Mesendoderm (in vitro differentiated cells): ENCODE results near the gene FARSB.

ENCODE experiments used
- DNase-seq: peaks from one replicate; pipeline ENCODE4 v3.0.0; 2013
- H2AK5ac ChIP-seq: 2 replicates; pipeline ENCODE4 v1.6.1; 2013; ENCODE audit warnings: low read length, inconsistent platforms
- H2BK120ac ChIP-seq: 2 replicates; pipeline ENCODE4 v1.6.1; 2013; ENCODE audit warnings: low read depth, mild to moderate bottlenecking, low read length, moderate library complexity, mixed read lengths
- H2BK15ac ChIP-seq: replicated peaks from 2 replicates; pipeline ENCODE4 v1.6.1; 2013; ENCODE audit warnings: low read depth, mild to moderate bottlenecking, moderate library complexity
- H2BK5ac ChIP-seq: 2 replicates; pipeline ENCODE4 v1.6.1; 2013; ENCODE audit warnings: low read length, inconsistent platforms
- H3K18ac ChIP-seq: 2 replicates; pipeline ENCODE4 v1.6.1; 2013; ENCODE audit warnings: mild to moderate bottlenecking, low read length, mixed read lengths
- H3K23ac ChIP-seq: one replicate; pipeline ENCODE4 v1.6.1; 2013; ENCODE audit warnings: low read length
- H3K27ac ChIP-seq: 2 replicates; pipeline ENCODE4 v1.5.1; 2013; ENCODE audit warnings: low read depth, mild to moderate bottlenecking, inconsistent platforms, low read length, moderate library complexity
- H3K27me3 ChIP-seq: 2 replicates; pipeline ENCODE4 v1.6.1; 2013; ENCODE audit warnings: low read length, control low read depth, mild to moderate bottlenecking, inconsistent platforms; ENCODE audit not compliant: insufficient read depth, poor library complexity
- H3K36me3 ChIP-seq: 2 replicates; pipeline ENCODE4 v1.6.1; 2013; ENCODE audit warnings: low read length, inconsistent platforms; ENCODE audit not compliant: control insufficient read depth, insufficient read depth
- H3K4ac ChIP-seq: one replicate; pipeline ENCODE4 v1.6.1; 2013; ENCODE audit warnings: low read depth, mild to moderate bottlenecking, low read length, moderate library complexity
- H3K4me1 ChIP-seq: 2 replicates; pipeline ENCODE4 v1.6.1; 2013; ENCODE audit warnings: low read depth, low read length, inconsistent platforms; ENCODE audit not compliant: control insufficient read depth
- H3K4me2 ChIP-seq: 2 replicates; pipeline ENCODE4 v1.6.1; 2013; ENCODE audit warnings: low read length
- H3K4me3 ChIP-seq: 2 replicates; pipeline ENCODE4 v1.5.1; 2013; ENCODE audit warnings: mild to moderate bottlenecking, low read length
- H3K56ac ChIP-seq: one replicate; pipeline ENCODE4 v1.6.1; 2013; ENCODE audit warnings: low read length
- H3K79me1 ChIP-seq: 2 replicates; pipeline ENCODE4 v1.6.1; 2013; ENCODE audit warnings: low read length, inconsistent platforms
- H3K79me2 ChIP-seq: 2 replicates; pipeline ENCODE4 v1.6.1; 2013; ENCODE audit warnings: mild to moderate bottlenecking, low read length; ENCODE audit not compliant: control insufficient read depth, insufficient read depth
- H3K9ac ChIP-seq: 2 replicates; pipeline ENCODE4 v1.6.1; 2013; ENCODE audit warnings: low read length, inconsistent platforms
- H4K5ac ChIP-seq: one replicate; pipeline ENCODE4 v1.6.1; 2013; ENCODE audit warnings: low read length
- H4K8ac ChIP-seq: one replicate; pipeline ENCODE4 v1.6.1; 2013; ENCODE audit warnings: low read depth, mild to moderate bottlenecking, control low read depth, low read length, moderate library complexity
- WGBS: extraction: QIAGEN DNeasy Blood & Tissue Kit; methylation state at CpG from one replicate; pipeline ENCODE4 v1.1.7; 2013; ENCODE audit warnings: low lambda C conversion rate, missing lambda C conversion rate; ENCODE audit not compliant: insufficient coverage; ENCODE audit errors: extremely low coverage; 5-methylcytosine and 5-hydroxymethylcytosine counted together

The FARSB gene

DNA sequence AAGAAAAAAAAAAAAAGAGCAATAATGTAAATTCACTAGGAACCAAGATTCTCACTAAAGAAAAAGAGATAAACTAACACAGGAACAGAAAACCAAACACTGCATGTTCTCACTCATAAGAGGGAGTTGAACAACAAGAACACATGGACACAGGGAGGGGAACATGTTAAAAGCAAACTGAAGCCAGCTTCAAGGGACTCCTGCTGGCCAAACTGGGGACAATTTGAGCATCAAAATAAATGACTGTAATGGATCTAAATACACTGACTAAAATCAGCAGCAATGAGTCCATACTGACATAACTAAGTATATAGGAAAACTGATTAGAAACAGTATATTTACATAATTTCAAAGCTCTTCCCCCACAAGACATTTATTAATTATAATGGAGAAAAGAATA, 73.0 kb downstream of the FARSB start:
- peak; percentile 24 for DNase-seq
- H3K56ac ChIP-seq, result no peak overlapping the region
- no peak overlapping the region for H2BK15ac ChIP-seq
- no peak overlapping the region for H3K23ac ChIP-seq
- H4K5ac ChIP-seq, result no peak overlapping the region
- H3K27ac ChIP-seq, result no peak overlapping the region
- no peaks in the 10 kb centered on the region for H3K27me3 ChIP-seq
- no peak overlapping the region for H2AK5ac ChIP-seq
- no peak overlapping the region for H3K9ac ChIP-seq
- no peaks in the 10 kb centered on the region for H3K36me3 ChIP-seq
- H2BK120ac ChIP-seq, result no peak overlapping the region
- no peak overlapping the region for H2BK5ac ChIP-seq
- peaks cover 1% of the 10 kb centered on the region for H3K79me1 ChIP-seq
- no peaks in the 10 kb centered on the region for H3K79me2 ChIP-seq
- no peak overlapping the region for H3K4ac ChIP-seq
- no peaks in the 10 kb centered on the region for H3K4me1 ChIP-seq
- H3K4me2 ChIP-seq, result no peak overlapping the region
- H4K8ac ChIP-seq, result no peak overlapping the region
- H3K18ac ChIP-seq, result no peak overlapping the region
- H3K4me3 ChIP-seq, result no peak overlapping the region

DNA sequence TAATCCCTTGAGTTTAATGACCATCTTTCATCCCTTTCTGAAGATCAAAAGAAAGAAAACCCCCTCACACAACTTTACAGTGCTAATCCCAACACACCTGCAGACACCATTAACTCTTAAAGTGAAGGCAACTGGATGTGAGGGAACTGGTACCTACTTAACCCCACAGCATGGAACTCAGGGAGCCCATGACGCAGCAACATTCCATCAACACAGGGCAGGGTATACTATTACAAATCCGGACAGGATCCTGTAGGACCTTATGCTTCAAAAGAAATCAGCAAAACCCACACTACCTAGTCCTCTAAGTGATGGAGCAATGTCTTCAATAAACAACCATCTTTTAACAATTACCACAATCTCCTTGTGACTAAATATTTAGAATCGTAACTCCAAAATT, 78.6 kb downstream of the FARSB start:
- peak; percentile 27 for DNase-seq
- Histone ChIP-seq H3K23ac (no peak overlapping the region), H3K56ac (no peak overlapping the region), H2BK5ac (no peak overlapping the region), H3K4me3 (no peak overlapping the region), H2BK15ac (no peak overlapping the region), H3K9ac (no peak overlapping the region), H3K79me1 (peaks cover 1% of the 10 kb centered on the region), H3K79me2 (no peaks in the 10 kb centered on the region), H2BK120ac (no peak overlapping the region), H4K5ac (no peak overlapping the region), H3K27me3 (no peaks in the 10 kb centered on the region), H4K8ac (no peak overlapping the region), H3K4ac (no peak overlapping the region), H3K36me3 (no peaks in the 10 kb centered on the region), H3K4me2 (no peak overlapping the region), H2AK5ac (no peak overlapping the region), H3K27ac (no peak overlapping the region), H3K18ac (no peak overlapping the region), H3K4me1 (no peaks in the 10 kb centered on the region)
- WGBS, result no CpG with 5 or more reads among the region's 3 CpGs

DNA sequence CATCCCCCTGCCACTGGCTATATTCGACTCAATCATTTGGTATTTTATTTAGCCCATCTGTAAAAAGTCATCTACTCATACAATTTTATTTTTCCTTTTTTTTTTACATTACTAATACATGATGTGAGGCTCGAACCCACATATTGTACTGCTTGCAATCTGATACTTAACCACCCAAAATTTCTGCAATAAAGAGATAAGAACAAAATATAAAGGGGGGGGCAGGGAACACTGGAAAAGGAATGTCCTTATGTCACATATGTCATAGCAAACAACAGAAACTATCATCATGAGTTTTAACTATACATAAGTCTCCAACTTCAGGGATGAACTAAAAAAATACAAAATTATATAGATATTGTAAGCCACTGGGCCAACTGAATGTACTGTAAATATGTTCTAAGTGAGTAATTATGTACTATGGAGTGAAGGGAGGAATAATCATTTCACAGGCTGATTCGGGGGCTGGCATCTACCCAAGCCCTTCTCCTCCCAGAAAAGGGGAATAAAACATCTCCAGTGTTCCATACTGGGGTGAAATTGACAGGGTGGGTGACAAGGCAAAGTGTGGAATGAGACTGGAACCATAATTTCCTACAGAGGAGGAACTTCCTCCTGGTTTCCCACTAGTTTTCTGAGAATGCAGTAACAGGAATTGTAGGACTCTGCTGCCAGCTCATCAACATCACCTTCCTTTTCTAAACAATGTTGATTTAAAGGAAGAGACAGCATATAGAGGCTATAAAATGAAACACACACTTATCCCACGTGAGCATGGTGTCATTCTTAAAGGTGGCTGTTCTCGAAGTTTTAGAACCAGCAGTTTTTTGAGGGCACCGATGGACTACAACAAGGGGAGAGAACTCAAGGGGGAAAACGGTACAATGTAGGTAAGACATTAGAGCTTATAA, 79.5 kb downstream of the FARSB start:
- Histone ChIP-seq H4K5ac (no peak overlapping the region), H3K79me1 (peaks cover 1% of the 10 kb centered on the region), H2BK15ac (no peak overlapping the region), H4K8ac (no peak overlapping the region), H3K9ac (no peak overlapping the region), H2BK120ac (no peak overlapping the region), H2AK5ac (no peak overlapping the region), H2BK5ac (no peak overlapping the region), H3K18ac (no peak overlapping the region), H3K56ac (no peak overlapping the region), H3K27ac (no peak overlapping the region), H3K4ac (no peak overlapping the region), H3K4me3 (no peak overlapping the region), H3K23ac (no peak overlapping the region), H3K4me1 (no peaks in the 10 kb centered on the region), H3K27me3 (no peaks in the 10 kb centered on the region), H3K36me3 (peaks cover 2% of the 10 kb centered on the region), H3K4me2 (no peak overlapping the region), H3K79me2 (no peaks in the 10 kb centered on the region)
- DNase-seq, result no peak
- no CpG with 5 or more reads among the region's 7 CpGs for WGBS

DNA sequence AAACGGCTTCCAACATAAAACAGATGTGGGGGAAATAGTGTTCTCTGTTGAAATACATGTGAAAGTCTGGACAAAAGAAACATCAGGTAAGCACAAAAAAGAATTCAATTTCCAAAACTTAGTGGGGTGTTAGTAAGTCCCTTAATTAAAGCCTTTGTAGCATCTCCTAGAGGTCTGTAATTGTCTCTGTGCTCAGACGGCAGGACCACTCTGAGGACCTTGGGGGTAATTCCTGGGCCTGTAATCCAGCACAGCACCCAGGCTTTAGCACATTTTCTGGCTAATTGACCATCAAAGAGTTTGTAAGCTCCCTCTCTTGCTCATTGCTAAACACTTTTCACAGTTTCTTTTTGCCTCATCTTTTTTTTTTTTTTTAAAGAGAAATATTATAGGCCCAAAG, 80.3 kb downstream of the FARSB start:
- H3K56ac ChIP-seq, result no peak overlapping the region
- H4K5ac ChIP-seq, result no peak overlapping the region
- H3K79me1 ChIP-seq, result no peaks in the 10 kb centered on the region
- H3K36me3 ChIP-seq, result peaks cover 2% of the 10 kb centered on the region
- no peak overlapping the region for H2BK15ac ChIP-seq
- H3K79me2 ChIP-seq, result no peaks in the 10 kb centered on the region
- no peak overlapping the region for H3K18ac ChIP-seq
- H3K4me2 ChIP-seq, result no peak overlapping the region
- H3K4me1 ChIP-seq, result no peaks in the 10 kb centered on the region
- no peak overlapping the region for H3K23ac ChIP-seq
- H3K27ac ChIP-seq, result no peak overlapping the region
- no peaks in the 10 kb centered on the region for H3K27me3 ChIP-seq
- H2BK5ac ChIP-seq, result no peak overlapping the region
- no peak overlapping the region for H3K4ac ChIP-seq
- no peak overlapping the region for H4K8ac ChIP-seq
- no peak for DNase-seq
- no peak overlapping the region for H3K9ac ChIP-seq
- no peak overlapping the region for H2AK5ac ChIP-seq
- H2BK120ac ChIP-seq, result no peak overlapping the region
- WGBS, result no CpG with 5 or more reads among the region's 2 CpGs
- no peak overlapping the region for H3K4me3 ChIP-seq

DNA sequence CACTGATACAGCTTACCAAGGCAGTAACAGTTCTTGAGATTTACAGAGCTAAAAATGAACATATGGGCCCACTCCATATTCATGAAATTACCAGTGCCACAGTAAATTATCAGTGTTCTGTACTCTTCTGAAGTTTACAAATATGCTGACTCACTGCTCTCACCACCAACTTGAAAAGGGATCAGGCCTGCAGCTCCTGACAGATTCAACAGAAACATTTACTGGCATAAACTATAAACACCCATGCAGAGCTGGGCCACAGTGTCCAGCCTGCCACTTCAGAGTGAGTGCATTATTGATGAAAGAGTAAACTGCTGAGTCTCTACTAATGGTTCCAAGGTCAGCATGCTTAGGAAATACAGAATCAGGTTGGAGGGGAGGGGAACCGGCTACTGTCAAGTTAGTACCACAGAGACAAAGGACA, 83.1 kb downstream of the FARSB start:
- Histone ChIP-seq H2BK5ac (no peak overlapping the region), H4K5ac (no peak overlapping the region), H3K36me3 (peaks cover 2% of the 10 kb centered on the region), H3K79me2 (no peaks in the 10 kb centered on the region), H4K8ac (no peak overlapping the region), H3K23ac (no peak overlapping the region), H2AK5ac (no peak overlapping the region), H2BK15ac (no peak overlapping the region), H2BK120ac (no peak overlapping the region), H3K9ac (no peak overlapping the region), H3K4me1 (no peaks in the 10 kb centered on the region), H3K4ac (no peak overlapping the region), H3K56ac (no peak overlapping the region), H3K4me2 (no peak overlapping the region), H3K79me1 (no peaks in the 10 kb centered on the region), H3K4me3 (no peak overlapping the region), H3K18ac (no peak overlapping the region), H3K27me3 (no peaks in the 10 kb centered on the region), H3K27ac (no peak overlapping the region)
- no CpG with 5 or more reads among the region's 1 CpG for WGBS
- no peak for DNase-seq

DNA sequence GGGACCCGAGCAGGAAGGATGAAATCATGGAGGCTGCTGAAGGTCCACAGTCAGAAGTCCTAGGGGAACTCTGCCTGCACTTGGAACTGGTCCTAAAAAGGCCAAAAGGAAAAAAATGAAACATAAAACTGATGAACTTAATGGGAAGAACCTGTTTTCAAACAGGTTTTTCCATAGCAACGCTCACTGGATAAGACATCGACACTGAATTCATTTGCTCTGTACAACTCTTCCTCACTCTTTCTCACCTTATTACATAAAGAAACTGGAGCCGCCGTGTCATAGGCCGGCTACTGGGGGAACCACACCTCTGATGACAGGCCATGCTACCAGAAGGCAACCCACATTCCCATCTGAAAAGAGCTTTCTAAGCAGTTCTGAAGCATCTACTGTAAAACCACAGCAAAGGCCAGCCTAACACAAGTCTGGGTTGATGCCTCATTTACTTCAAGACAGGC, 83.6 kb downstream of the FARSB start:
- Histone ChIP-seq H3K27me3 (no peaks in the 10 kb centered on the region), H3K4me1 (no peaks in the 10 kb centered on the region), H3K56ac (no peak overlapping the region), H3K4me3 (no peak overlapping the region), H3K79me1 (no peaks in the 10 kb centered on the region), H4K8ac (no peak overlapping the region), H3K79me2 (no peaks in the 10 kb centered on the region), H3K27ac (no peak overlapping the region), H2BK15ac (no peak overlapping the region), H3K4me2 (no peak overlapping the region), H2BK120ac (no peak overlapping the region), H3K36me3 (peaks cover 2% of the 10 kb centered on the region), H3K9ac (no peak overlapping the region), H3K4ac (no peak overlapping the region), H2AK5ac (no peak overlapping the region), H2BK5ac (no peak overlapping the region), H3K23ac (no peak overlapping the region), H4K5ac (no peak overlapping the region), H3K18ac (no peak overlapping the region)
- DNase-seq, result no peak
- WGBS, result no CpG with 5 or more reads among the region's 6 CpGs
